Activated CD8-positive, alpha-beta T cell treated with anti-CD3 and anti-CD28 coated beads for 36 hours (primary cell): ENCODE results near the gene ABCC2. TPM values are rescaled to one million over a fixed set of nuclear protein-coding genes. Genes with fewer than 3 reads are reported as not detected.

ENCODE experiments used
- ATAC-seq: fragments of 200-7000 bp; cut with Tn5 transposase; one replicate; pipeline ENCODE4 v1.10.0; 2021; ENCODE audit warnings: mild to moderate bottlenecking, moderate library complexity
- CTCF ChIA-PET: fragments of 350-600 bp; sonication (Branson Sonifier 250); formaldehyde crosslinking; loops from one replicate; lab custom pipeline; 2021; ENCODE audit warnings: antibody characterized with exemption; lab: Charles Lee
- POLR2A ChIA-PET: fragments of 350-600 bp; sonication (Branson Sonifier 250); formaldehyde crosslinking; loops from one replicate; lab custom pipeline; 2021; ENCODE audit warnings: antibody characterized with exemption; lab: Charles Lee
- DNase-seq: peaks from one replicate; pipeline ENCODE4 v3.0.0-alpha.2; 2020
- H3K27ac Mint-ChIP-seq: one replicate; pipeline ENCODE4 v1.8.0; 2021; ENCODE audit warnings: mild to moderate bottlenecking, mixed read lengths
- H3K27me3 Mint-ChIP-seq: one replicate; pipeline ENCODE4 v1.8.0; 2021; ENCODE audit warnings: mixed read lengths
- H3K36me3 Mint-ChIP-seq: one replicate; pipeline ENCODE4 v1.8.0; 2021; ENCODE audit warnings: low read depth, mixed read lengths
- H3K4me1 Mint-ChIP-seq: one replicate; pipeline ENCODE4 v1.8.0; 2021; ENCODE audit warnings: low read depth, mixed read lengths
- H3K4me3 Mint-ChIP-seq: one replicate; pipeline ENCODE4 v1.8.0; 2021; ENCODE audit warnings: mild to moderate bottlenecking, moderate library complexity, mixed read lengths
- H3K9me3 Mint-ChIP-seq: one replicate; pipeline ENCODE4 v1.8.0; 2021; ENCODE audit warnings: mixed read lengths
- CTCF ChIP-seq: fragments of 200-600 bp; IDR thresholded peaks from one replicate; pipeline ENCODE4 v1.8.0; 2022; ENCODE audit warnings: antibody characterized with exemption, mild to moderate bottlenecking
- intact Hi-C: fragments of 100-400 bp; cut with micrococcal nuclease; formaldehyde crosslinking; loops from one replicate; pipeline ENCODE4 v1.10.0; 2022
- total RNA-seq, 2 experiments: library from RNA; stranded (reverse); gene quantifications; one replicate each; pipeline ENCODE4 v1.2.3, GENCODE V29; 2021

ABCC2 gene
- total RNA-seq, 2 experiments from 2014 or later, result 0.87 to 1.0 TPM

GRCh38 chr10:99748823-99749451 lies 33.5 kb upstream of the ABCC2 start:
- no peak for ATAC-seq
- Mint-ChIP-seq H3K4me1 (peaks cover 4% of the 10 kb centered on the region), H3K4me3 (no peak overlapping the region), H3K9me3 (no peaks in the 10 kb centered on the region), H3K27me3 (no peaks in the 10 kb centered on the region), H3K27ac (no peak overlapping the region), H3K36me3 (peaks cover 42% of the 10 kb centered on the region)
- no peak for DNase-seq
- no peak for TF ChIP-seq CTCF
- intact Hi-C loops, result no loop called here
- CTCF ChIA-PET, result interaction anchor here (0.6 kb wide), 1 partner anchor 17 kb away, joined by 3 read pairs; no protein-coding TSS in a partner anchor
- POLR2A ChIA-PET, result interaction anchor here (1.0 kb wide), 1 partner anchor 16 kb away, joined by 3 read pairs; no protein-coding TSS in a partner anchor

- ChIA-PET POLR2A (no interaction called here), CTCF (no interaction called here)
- Mint-ChIP-seq H3K27ac (no peak overlapping the region), H3K27me3 (no peaks in the 10 kb centered on the region), H3K36me3 (peaks cover 46% of the 10 kb centered on the region), H3K4me1 (peaks cover 4% of the 10 kb centered on the region), H3K4me3 (no peak overlapping the region), H3K9me3 (no peaks in the 10 kb centered on the region)
- no peak for DNase-seq
- TF ChIP-seq CTCF, result no peak
- no peak for ATAC-seq
- intact Hi-C loops, result no loop called here
Measured at GRCh38 chr10:99750641-99751040, 31.8 kb upstream of the ABCC2 start.

GRCh38 chr10:99754670-99755069 lies 27.8 kb upstream of the ABCC2 start:
- POLR2A ChIA-PET, result no interaction called here
- ATAC-seq, result no peak
- no peaks in the 10 kb centered on the region for H3K27me3 Mint-ChIP-seq
- intact Hi-C loops, result no loop called here
- peaks cover 64% of the 10 kb centered on the region for H3K36me3 Mint-ChIP-seq
- no peak overlapping the region for H3K27ac Mint-ChIP-seq
- no peak for TF ChIP-seq CTCF
- no peaks in the 10 kb centered on the region for H3K9me3 Mint-ChIP-seq
- CTCF ChIA-PET, result no interaction called here
- no peak overlapping the region for H3K4me3 Mint-ChIP-seq
- H3K4me1 Mint-ChIP-seq, result no peaks in the 10 kb centered on the region
- no peak for DNase-seq

GRCh38 chr10:99756159-99756558 lies 26.3 kb upstream of the ABCC2 start:
- POLR2A ChIA-PET, result no interaction called here
- CTCF ChIA-PET, result interaction anchor here (1.0 kb wide), 1 partner anchor 9 kb away, joined by 3 read pairs; no protein-coding TSS in a partner anchor
- Mint-ChIP-seq H3K4me1 (no peaks in the 10 kb centered on the region), H3K27ac (no peak overlapping the region), H3K36me3 (peaks cover 69% of the 10 kb centered on the region), H3K4me3 (no peak overlapping the region), H3K9me3 (no peaks in the 10 kb centered on the region), H3K27me3 (no peaks in the 10 kb centered on the region)
- DNase-seq (no peak), ATAC-seq (no peak)
- TF ChIP-seq CTCF, result no peak
- intact Hi-C loops, result no loop called here

- POLR2A ChIA-PET, result no interaction called here
- intact Hi-C loops, result no loop called here
- Mint-ChIP-seq H3K4me1 (no peaks in the 10 kb centered on the region), H3K9me3 (peaks cover 7% of the 10 kb centered on the region), H3K27ac (no peak overlapping the region), H3K36me3 (peaks cover 76% of the 10 kb centered on the region), H3K27me3 (no peaks in the 10 kb centered on the region), H3K4me3 (no peak overlapping the region)
- ATAC-seq (no peak), DNase-seq (no peak)
- CTCF ChIA-PET, result interaction anchor here (0.9 kb wide), 1 partner anchor 10 kb away, joined by 3 read pairs; no protein-coding TSS in a partner anchor
- TF ChIP-seq CTCF, result no peak
Measured at GRCh38 chr10:99758211-99758891, 24.1 kb upstream of the ABCC2 start.
